HG02852 (cell line): ENCODE data around the gene DIRAS2.
"Not testable (repeated sequence)": the region's sequence is repeated elsewhere in the genome, so short reads cannot be mapped to it uniquely, and the experiment has no call there.

Experiments used
- ATAC-seq: cut with Tn5 transposase; IDR thresholded peaks from one replicate; pipeline ENCODE4 v1.9.1; 2021; ENCODE audit warnings: mild to moderate bottlenecking, moderate library complexity; ENCODE audit not compliant: unreplicated experiment

Gene DIRAS2, protein sequence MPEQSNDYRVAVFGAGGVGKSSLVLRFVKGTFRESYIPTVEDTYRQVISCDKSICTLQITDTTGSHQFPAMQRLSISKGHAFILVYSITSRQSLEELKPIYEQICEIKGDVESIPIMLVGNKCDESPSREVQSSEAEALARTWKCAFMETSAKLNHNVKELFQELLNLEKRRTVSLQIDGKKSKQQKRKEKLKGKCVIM

DNA sequence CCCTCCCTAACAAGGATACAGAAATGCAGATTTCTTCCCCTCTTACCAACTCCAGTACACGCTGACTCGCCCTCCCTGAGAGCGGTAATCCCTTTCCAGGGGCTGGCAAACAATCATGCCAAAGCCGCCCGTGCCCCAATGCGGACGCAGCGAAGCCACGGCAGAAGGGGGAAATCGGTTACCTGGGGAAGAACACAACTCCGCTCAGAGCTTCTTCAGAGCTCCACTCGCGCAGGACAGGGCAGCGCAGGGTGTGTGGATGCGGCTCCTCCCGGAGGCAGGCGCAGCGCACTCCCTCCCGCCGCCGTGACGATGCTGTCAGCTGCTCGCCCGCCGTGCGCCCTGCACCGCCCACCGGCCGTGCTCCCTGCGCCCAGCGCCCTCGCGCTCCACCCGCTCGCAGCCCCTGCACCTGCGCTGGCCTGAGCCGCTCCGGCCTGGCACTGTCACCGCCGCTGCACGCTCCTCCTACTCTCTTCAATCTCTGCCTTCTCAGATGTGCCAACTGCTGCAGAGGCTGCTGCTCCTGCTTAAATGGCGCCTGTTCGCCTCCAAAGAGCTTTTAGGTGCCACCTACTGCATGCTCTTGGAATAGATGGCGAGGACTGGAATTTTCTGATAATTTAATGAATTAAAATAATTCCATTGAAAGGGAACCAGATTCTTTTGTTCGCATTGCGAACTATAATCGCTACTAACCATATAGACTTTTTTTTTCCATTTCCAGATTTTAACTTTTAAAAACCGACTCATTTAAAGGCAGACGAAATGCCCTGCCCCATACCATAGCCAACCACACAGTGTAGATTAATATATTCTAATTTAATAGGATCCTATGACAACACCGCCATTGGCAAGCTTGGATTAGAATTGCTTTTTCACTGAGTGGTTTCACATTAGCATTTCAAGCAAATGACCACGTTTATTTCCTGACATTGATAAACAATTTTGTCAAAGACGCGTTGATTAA is at the start of gene DIRAS2:
Gene DIRAS2 (minus strand): TSS at position 255 of the 970 bp plus-strand sequence. CDS start 28,997 bp downstream, outside the sequence.
- peak; percentile 55 for ATAC-seq

DNA sequence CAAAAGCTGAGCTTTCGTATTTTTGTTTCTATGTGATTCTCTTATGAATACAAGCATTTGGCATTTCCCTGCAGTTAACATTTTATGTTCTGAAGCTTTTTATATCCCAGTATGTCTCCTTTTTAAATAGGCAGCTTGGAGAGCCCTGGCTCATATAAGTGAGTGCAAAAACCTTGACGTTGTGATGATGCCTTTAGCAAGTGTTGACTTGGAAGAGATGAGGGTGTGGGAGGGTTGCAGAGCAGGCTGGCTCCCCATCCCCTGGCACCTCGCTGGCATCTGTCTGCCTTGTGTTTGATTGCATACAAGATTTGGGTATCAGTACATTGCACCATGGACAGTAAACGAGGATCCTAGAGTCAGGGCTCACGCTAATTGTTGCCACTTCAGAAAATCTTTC is 42.1 kb upstream of the DIRAS2 start:
- no peak for ATAC-seq

DNA sequence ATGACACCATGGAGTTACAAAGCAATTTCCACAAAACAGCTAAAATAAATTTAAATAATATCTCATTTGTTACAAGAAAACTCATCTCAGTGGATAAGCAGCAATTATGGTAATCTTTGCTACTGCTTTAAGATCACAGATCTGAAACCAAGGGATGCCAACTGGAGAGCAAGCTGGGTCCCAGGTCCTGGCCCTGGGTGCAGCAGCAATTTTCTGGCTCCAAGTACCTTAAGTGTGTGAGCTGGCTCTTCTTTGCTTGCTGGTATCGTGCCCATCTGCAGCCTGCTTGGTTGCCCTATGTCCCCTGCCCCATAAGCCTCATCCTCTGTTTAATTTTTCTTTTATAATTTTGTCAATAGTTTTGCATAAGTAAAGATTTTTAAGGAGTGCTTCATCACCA is 41.5 kb upstream of the DIRAS2 start:
- no peak for ATAC-seq

DNA sequence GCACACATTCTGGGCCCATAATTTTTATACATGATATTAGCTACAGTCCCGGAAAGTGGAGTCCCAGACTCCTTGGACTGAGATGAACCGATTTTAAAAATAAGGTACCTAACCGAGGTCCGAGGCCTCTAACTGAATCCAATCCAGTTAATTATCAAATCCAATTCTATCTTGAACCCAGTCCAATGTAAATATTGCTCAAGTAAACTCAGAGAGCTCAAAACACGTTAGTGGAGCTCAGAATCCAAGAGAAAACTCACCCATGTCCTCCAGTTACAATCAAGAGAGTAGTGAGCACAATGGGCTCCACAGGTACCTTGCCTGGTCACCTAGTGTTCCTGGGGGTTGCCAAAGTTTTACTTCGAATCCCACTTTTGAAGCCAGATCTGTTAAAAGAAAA is 37.9 kb upstream of the DIRAS2 start:
- no peak for ATAC-seq

DNA sequence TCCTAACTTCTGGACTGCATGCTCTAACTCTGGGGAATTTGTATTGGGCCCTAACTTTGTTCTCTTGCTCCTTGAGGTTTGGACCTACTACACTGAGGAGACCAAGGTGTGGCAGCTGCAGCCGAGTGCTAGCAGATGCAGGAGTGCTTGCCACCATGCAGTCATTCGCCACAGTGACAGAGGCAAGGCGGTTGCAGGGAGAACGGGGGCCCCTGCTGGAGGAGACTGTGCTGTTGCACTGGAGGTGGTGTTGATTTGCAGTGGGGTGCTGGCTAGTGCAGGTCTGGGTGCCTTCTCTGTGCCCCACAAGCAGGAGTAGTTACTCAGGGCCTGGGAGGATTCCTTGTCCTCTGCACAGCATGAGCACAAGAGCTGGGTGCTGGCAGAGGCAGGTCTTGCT is 22.4 kb upstream of the DIRAS2 start:
- no peak for ATAC-seq

DNA sequence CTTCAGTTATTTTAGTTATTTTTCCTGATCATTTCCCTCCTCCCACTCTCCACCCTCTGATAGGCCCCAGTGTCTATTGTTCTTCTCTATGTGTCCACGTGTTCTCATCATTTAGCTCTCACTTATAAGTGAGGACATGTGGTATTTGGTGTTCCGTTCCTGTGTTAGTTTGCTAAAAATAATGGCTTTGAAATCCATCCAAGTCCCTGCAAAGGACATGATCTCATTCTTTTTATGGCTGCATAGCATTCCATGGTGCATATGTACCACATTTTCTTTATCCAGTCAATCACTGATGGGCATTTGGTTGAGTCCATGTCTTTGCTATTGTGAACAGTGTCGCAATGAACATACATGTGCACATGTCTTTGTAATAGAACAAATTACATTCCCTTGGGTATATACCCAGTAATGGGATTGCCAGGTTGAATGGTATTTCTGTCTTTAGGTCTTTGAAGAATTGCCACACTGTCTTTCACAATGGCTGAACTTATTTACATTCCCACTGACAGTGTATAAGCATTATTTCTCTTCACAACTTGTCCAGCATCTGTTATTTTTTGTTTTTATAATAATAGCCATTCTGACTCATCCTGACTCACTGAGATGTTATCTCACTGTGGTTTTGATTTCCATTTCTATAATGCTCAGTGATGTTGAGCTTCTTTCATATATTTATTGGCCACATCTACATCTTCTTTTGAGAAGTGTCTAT is 17.2 kb upstream of the DIRAS2 start:
- ATAC-seq: no peak

DNA sequence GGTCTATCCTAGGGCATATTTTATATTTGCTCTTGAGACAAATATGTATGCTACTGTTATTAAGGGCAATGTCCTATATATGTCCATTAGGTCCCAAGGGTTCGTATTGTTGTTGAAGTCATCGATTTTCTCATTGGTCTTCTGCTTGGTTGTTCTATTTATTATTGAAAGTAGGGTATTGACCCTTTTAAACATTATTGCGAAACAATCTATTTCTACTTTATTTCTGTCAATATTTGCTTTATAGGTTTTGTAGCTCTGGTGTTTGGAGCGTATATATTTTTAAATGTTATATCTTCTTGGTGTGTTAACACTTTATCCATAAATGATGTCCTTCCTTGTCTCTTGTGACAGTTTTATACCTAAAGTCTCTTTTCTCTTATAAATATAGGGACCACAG is 16.2 kb upstream of the DIRAS2 start:
- ATAC-seq: no peak

DNA sequence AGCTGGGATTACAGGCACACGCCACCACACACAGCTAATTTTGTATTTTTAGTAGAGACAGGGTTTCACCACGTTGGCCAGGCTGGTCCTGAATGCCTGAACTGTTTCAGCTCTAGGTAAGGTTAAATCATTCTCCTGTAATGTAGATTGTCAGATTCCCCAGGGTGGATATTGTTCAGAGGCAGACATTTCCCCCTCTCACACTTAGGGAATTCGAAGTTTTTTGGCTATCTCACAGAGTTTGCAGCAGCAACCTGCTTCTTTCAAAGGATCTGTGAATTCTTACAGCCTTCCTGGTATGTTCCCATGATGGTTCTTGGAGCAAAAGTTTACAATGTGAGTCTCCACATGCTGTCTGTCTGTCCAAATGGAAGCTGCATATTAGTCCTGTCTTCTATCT is 15.6 kb upstream of the DIRAS2 start:
- ATAC-seq: no peak

DNA sequence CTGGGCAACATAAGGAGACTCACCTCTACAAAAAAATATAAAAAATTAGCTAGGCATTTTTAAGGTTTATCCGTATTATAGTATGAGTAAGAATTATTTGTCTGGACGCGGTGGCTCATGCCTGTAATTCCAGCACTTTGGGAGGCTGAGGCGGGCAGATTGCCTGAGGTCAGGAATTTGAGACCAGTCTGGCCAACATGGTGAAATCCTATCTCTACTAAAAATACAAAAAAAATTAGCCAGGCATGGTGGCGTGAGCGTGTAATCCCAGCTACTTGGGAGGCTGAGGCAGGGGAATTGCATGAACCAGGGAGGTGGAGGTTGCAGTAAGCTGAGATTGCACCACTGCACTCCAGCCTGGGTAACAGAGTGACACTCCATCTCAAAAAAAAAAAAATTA is 14.3 kb upstream of the DIRAS2 start:
- ATAC-seq: not testable (repeated sequence)

DNA sequence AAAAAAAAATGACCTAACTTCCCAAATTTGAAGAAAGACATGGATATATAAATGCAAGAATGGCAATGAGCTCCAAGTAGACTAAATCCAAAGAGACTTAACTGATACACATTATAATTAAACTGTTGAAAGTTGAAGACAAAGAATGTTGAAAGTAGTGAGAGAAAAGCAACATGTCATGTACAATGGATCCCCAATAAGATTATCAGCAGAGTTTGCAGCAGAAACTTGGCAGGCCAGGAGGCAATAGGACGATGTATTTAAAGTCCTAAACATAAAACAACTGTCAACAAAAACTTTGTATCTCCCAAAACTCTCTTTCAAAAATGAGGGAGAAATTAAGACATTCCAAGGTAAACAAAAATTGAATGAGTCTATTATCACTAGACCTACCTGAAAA is 8.6 kb upstream of the DIRAS2 start:
- ATAC-seq: no peak

DNA sequence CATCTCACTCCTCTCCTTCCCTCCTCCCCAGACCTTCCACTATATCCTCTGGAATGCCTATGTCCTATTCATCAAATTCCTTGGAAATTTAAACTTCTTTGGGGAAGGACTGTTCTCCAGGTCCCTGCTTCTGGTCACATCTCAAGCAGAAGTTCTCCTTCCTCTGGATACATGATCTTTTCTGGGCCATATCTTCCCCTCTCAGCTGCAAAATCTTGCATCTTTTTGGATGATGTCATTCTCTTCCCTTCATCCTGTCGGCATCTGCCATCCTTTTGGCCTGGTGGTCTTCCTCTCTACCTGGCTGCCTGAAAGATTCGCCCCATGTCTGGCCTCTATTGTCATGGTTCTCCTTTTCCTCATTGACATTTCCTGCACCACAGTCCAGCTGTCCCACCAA is 5.2 kb upstream of the DIRAS2 start:
- no peak for ATAC-seq

DNA sequence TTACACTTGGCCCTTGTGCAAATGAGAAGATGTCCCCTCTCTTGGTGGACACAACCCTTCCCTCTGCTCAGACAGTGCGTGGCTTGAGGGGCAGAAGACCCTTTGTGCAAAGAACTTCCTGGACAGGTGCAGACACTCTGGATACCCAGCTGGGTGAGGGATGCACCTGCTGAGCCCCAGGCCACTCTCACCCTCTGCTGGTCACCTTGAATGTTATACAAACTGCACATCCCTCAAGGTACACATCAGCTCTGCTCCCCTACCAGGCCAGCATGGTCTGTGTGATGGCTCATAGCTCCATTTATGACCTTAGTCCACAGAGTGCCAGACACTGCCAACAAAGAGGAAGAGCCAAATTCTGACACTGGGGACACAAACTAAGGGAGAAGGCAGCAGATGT is 3.1 kb upstream of the DIRAS2 start:
- ATAC-seq: no peak

DNA sequence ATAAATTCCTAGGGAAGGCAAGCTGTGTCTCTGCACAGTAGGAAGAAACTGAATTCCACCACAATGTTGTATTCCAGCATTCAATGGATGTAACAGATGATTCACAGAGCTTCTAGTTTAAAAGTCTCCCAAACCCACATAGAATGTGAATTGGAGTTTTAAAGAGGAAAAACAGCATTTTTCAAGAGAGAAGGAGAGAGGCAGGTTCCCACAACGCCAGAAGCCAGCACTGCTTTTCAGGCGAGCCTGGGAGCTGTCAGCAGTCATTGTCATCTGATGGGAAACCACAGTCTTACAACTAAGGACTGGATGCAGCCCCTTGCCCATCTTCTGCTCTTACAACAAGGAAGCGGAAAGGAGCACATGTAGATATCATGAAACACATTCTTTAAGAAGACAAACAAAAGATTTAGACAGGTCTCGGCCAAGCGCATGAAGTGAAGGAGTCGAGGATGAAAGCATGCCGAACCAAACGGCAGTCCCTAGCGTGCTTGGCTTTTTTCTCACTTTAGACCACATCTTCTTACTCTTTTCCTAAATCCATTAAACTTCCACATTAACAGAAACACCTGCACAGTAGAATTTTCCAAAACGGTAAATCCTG is 638 bp downstream of the DIRAS2 start:
- no peak for ATAC-seq

DNA sequence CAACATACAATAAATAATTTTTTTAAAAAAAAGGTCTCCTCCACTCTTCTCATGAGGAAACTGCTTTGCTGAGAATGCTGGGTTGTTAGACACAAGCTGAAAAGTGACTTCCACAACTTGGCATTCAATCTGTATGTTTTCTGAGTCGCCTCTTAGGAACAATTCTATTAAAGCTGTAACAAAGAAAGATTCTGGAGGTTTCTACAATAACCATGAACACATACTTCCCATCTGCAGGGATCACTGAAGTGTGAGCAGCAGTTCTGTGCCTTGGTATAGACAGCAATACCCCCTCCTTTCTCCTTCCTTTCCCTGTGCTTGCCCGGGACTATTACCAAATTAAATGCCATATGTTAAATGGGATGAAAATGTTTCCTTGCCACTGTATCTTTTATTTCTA is 1.5 kb downstream of the DIRAS2 start:
- no peak for ATAC-seq

DNA sequence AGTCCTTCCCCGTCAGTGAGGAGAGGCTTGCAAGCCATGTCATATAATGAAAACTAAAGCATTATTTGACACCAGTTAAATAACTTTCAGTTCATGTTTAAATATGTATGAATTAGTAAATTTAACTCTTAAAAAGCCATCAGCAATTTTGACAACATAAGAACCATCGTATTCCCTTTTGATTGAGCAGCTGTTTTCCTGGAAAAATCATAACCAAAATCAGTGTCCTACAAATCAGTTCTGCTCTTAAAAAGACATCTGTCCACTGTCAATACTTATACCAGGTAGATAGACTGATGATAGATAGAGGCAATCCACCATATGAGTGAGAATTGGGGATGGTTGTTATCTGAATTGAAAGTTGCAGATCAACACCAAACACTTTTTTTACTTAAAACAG is 2.3 kb downstream of the DIRAS2 start:
- no peak for ATAC-seq

DNA sequence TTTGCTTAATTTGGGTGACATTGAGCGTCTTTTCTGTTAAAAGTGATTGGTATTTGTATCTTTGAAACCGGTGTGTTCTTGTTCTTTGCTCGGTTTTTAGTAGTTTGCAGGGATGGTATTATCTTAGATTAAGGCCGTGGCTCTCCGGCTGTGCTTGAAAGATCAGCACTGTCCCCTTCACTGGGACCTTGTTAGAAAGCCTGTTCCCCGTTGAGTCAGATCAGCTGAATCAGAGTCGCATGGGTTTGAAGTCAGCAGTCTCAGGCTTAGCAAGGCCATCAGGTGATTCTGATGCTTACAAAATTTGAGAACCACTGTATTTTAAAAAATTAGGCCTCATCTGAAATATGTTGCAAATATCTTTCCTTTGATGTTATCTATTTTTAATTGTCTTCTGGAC is 5.0 kb downstream of the DIRAS2 start:
- no peak for ATAC-seq

DNA sequence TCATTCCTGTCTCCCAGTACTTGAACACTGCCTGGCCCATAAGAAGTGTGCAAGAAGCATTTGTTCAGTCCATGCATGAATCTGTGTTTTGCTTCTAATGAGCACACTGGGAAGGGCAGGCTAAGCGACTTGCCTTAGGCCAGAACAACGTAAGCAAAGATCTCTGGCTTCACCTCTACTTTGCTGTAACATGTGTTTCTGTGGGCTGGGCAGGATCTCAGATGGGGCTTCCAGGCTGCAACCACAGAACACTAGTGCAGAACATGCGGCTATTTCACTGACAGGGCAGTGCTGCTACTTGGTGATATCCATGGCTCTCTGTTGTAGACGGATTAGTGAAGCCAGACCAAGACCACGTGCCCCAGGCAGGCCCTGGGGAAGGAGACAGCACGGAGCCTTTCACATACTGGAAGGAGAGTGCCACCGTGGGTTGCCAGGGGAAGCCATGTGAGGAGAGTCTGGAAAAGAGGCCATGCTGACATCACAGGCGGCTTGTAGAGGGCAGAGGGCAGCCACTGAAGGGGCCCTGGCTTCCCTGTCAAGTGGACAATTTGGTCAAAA is 9.9 kb downstream of the DIRAS2 start:
- ATAC-seq: no peak

DNA sequence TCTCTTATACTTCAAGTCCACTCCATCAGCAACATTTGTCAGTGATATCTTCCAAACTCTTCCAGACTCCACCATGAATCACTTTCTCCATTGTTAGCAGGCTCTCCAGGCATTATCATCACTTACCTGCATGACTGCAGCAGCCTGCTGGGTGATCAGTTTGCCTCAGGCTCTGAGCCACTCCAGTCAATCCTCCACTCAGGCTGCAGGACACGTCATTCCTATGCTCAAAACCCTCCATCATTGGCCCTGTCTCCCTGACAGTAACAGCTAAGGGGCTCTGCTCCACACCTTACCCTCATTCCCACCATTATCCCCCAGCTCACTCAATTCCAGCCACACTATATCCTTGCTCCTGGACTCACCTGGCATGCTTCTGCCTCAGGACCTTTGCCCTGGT is 10.7 kb downstream of the DIRAS2 start:
- ATAC-seq: no peak

DNA sequence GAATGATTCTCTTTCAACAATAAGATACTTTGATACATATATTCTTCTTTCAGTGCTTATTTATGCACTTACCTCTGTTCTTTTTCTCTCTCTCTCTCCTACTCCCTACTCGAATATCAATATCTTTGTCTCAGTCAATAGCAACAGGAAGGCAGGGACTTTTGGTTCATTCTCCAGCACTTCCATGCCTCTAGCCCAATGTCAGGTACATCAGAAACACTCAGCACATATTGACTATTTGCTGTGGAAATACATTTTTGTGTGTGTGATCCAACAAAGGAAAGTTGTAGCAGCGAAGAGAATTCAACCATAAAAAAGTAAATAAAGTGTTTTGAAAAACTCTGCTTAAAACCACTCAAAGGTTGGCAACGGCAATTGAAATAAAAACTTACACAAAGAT is 12.6 kb downstream of the DIRAS2 start:
- no peak for ATAC-seq

DNA sequence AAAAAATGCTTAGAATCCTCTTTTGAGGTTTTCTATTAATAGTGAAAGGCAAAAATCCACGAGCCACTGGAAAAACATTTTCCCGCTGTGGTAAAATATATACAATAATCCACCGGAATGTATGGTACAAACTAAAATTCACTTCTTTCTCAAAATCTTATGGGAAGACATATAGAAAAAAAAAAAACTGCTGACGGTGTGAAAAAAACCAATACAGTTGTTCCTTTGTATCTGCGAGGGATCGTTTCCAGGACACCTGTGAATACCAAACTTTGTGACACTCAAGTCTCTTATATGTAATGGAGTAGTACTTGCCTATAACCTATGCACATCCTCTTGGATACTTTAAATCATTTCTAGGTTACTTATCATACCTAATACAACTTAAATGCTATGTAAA is 13.3 kb downstream of the DIRAS2 start:
- no peak for ATAC-seq

DNA sequence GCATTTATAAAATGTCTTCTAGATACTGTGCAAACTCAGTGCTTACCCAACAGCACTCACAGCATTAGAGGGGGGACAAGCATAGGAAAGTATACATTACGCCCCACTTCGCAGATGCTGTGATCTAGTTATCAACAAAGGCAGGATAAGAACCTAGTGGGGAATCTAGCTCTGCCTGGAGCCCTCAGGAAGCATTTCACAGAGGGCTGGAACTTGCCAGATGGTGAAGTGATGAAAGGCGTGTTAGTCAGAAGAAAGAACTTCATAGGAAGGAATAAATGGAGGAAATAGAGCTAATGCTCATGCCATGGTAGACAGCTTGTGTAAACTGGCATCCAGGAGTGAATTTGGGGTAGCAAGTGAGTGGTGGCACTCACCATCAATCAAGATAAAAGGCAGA is 25.8 kb downstream of the DIRAS2 start:
- ATAC-seq: no peak
